BLaER1 (cell line): ENCODE measurements around the gene SLC1A7.

Experiments used
- H3K27ac ChIP-seq: shearing (Covaris generic); formaldehyde crosslinking; 2 replicates; pipeline ENCODE4 v1.8.1; 2022
- H3K27me3 ChIP-seq: shearing (Covaris generic); formaldehyde crosslinking; 2 replicates; pipeline ENCODE4 v1.8.1; 2022
- H3K36me3 ChIP-seq: shearing (Covaris generic); formaldehyde crosslinking; 2 replicates; pipeline ENCODE4 v1.8.1; 2022
- H3K4me1 ChIP-seq: shearing (Covaris generic); formaldehyde crosslinking; 2 replicates; pipeline ENCODE4 v1.8.1; 2022
- H3K4me2 ChIP-seq: shearing (Covaris generic); formaldehyde crosslinking; 2 replicates; pipeline ENCODE4 v1.8.1; 2022
- H3K4me3 ChIP-seq: shearing (Covaris generic); formaldehyde crosslinking; 2 replicates; pipeline ENCODE4 v1.8.1; 2022
- H3K9ac ChIP-seq: shearing (Covaris generic); formaldehyde crosslinking; 2 replicates; pipeline ENCODE4 v1.8.1; 2022
- H3K9me3 ChIP-seq: shearing (Covaris generic); formaldehyde crosslinking; 2 replicates; pipeline ENCODE4 v1.8.1; 2022
- H4K20me1 ChIP-seq: shearing (Covaris generic); formaldehyde crosslinking; 2 replicates; pipeline ENCODE4 v1.8.1; 2022
- Cebpa-rat ChIP-seq: shearing (Covaris generic); IDR thresholded peaks from 2 replicates; pipeline ENCODE4 v1.8.1; 2022

Gene SLC1A7

DNA sequence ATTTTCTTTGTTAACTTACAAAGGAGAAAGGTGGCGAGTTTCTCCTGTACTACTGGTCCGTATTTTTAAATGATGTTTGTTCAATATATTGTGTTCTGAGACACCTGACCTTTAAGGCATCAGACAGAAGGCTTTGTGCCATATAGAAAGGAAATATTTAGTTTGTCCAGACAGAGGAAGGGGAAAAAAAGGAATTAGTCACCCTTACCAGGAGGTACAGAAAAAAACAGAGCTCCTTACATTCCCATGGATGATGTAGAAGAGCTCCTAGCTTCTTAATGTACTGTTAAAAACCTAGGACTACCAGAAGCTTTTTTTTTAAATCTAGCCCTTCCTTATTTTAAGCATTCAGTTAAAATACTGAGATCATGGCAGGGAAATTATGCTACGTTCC, 92.9 kb downstream of the SLC1A7 start:
- Histone ChIP-seq H3K36me3 (peaks cover 59% of the 10 kb centered on the region), H3K27ac (no peak overlapping the region), H3K4me3 (no peak overlapping the region), H4K20me1 (no peaks in the 10 kb centered on the region), H3K4me2 (no peak overlapping the region), H3K9me3 (no peaks in the 10 kb centered on the region), H3K27me3 (no peaks in the 10 kb centered on the region), H3K9ac (no peak overlapping the region), H3K4me1 (no peaks in the 10 kb centered on the region)
- TF ChIP-seq Cebpa-rat, result no peak

- Histone ChIP-seq H4K20me1 (no peaks in the 10 kb centered on the region), H3K9ac (no peak overlapping the region), H3K27me3 (no peaks in the 10 kb centered on the region), H3K36me3 (peaks cover 64% of the 10 kb centered on the region), H3K9me3 (no peaks in the 10 kb centered on the region), H3K4me3 (no peak overlapping the region), H3K4me2 (no peak overlapping the region), H3K27ac (no peak overlapping the region), H3K4me1 (no peaks in the 10 kb centered on the region)
- TF ChIP-seq Cebpa-rat, result no peak
Observed at GRCh38 chr1:53048960-53049573, 93.4 kb downstream of the SLC1A7 start.

- H3K4me2 ChIP-seq, result no peak overlapping the region
- peaks cover 58% of the 10 kb centered on the region for H3K36me3 ChIP-seq
- H3K9me3 ChIP-seq, result no peaks in the 10 kb centered on the region
- no peaks in the 10 kb centered on the region for H3K4me1 ChIP-seq
- no peak overlapping the region for H3K9ac ChIP-seq
- H3K4me3 ChIP-seq, result no peak overlapping the region
- H3K27ac ChIP-seq, result no peak overlapping the region
- no peaks in the 10 kb centered on the region for H3K27me3 ChIP-seq
- no peak for TF ChIP-seq Cebpa-rat
- H4K20me1 ChIP-seq, result no peaks in the 10 kb centered on the region
Observed at GRCh38 chr1:53047737-53048736, 94.4 kb downstream of the SLC1A7 start.

GRCh38 chr1:53046930-53047329, 95.5 kb downstream of the SLC1A7 start:
- H4K20me1 ChIP-seq, result no peaks in the 10 kb centered on the region
- TF ChIP-seq Cebpa-rat, result no peak
- H3K4me1 ChIP-seq, result no peaks in the 10 kb centered on the region
- no peak overlapping the region for H3K4me2 ChIP-seq
- H3K27me3 ChIP-seq, result no peaks in the 10 kb centered on the region
- peaks cover 53% of the 10 kb centered on the region for H3K36me3 ChIP-seq
- no peak overlapping the region for H3K27ac ChIP-seq
- H3K4me3 ChIP-seq, result no peak overlapping the region
- no peak overlapping the region for H3K9ac ChIP-seq
- no peaks in the 10 kb centered on the region for H3K9me3 ChIP-seq

- Histone ChIP-seq H3K27me3 (no peaks in the 10 kb centered on the region), H3K4me2 (no peak overlapping the region), H3K4me3 (no peak overlapping the region), H3K36me3 (peaks cover 52% of the 10 kb centered on the region), H3K4me1 (no peaks in the 10 kb centered on the region), H3K9ac (no peak overlapping the region), H3K9me3 (no peaks in the 10 kb centered on the region), H4K20me1 (no peaks in the 10 kb centered on the region), H3K27ac (no peak overlapping the region)
- TF ChIP-seq Cebpa-rat, result no peak
Observed at GRCh38 chr1:53044926-53045325, 97.5 kb downstream of the SLC1A7 start.

DNA sequence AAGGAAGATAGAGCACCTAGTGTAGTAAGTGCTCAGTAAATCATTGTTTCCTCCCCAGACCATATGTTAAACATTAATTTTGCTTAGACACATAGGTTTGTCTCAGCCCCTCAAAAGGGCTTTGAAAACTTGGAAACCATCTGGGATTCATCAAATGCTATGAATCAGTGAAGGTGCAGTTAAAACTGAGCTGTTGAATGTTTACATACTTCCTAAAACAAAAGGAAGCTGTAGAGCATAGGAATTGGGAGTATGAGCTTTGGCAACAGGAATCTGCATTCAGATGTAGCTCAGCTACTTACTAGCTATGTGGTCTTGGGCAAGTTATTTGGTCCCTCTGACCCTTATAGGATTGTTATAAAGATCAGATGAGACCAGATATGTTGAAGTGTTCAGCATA, 99.2 kb downstream of the SLC1A7 start:
- Histone ChIP-seq H4K20me1 (no peaks in the 10 kb centered on the region), H3K9ac (no peak overlapping the region), H3K4me3 (no peak overlapping the region), H3K27ac (no peak overlapping the region), H3K4me1 (no peaks in the 10 kb centered on the region), H3K4me2 (no peak overlapping the region), H3K36me3 (peaks cover 57% of the 10 kb centered on the region), H3K9me3 (no peaks in the 10 kb centered on the region), H3K27me3 (no peaks in the 10 kb centered on the region)
- no peak for TF ChIP-seq Cebpa-rat

DNA sequence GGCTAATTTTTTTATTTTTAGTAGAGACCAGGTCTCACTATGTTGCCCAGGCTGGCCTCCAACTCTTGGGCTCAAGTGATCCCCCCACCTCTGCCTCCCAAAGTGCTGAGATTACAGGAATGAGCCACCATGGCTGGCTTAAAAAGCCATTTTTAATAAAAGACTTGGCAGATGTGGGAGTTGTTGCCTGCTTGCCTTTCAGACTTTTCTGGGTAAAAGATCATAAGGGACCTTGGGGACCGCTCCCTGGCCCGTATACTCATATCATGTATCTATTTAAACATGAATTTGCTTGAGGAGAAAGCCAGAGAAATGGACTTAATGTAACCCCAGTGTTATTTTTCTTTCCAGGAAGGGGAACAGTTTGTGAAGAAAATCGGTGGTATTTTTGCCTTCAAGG, 103.9 kb downstream of the SLC1A7 start:
- H3K4me3 ChIP-seq, result no peak overlapping the region
- H3K4me2 ChIP-seq, result no peak overlapping the region
- H3K9me3 ChIP-seq, result no peaks in the 10 kb centered on the region
- H4K20me1 ChIP-seq, result 0 out of 2 replicates have a peak, but pooled peaks cover 4% of the 10 kb centered on the region
- TF ChIP-seq Cebpa-rat, result no peak
- no peak overlapping the region for H3K27ac ChIP-seq
- H3K36me3 ChIP-seq, result peaks cover 43% of the 10 kb centered on the region
- no peak overlapping the region for H3K9ac ChIP-seq
- no peaks in the 10 kb centered on the region for H3K4me1 ChIP-seq
- no peaks in the 10 kb centered on the region for H3K27me3 ChIP-seq
